ENCODE results near the gene CD1E. TPM values are rescaled to one million over a fixed set of nuclear protein-coding genes. Genes with fewer than 3 reads are reported as not detected.

CD1E gene
- polyA plus RNA-seq, 1 of the 3 experiments (the other 2 are of a cell fraction) = not detected

- Histone ChIP-seq H3K4me3 (ENCODE audit: low read depth in 2 of 2, low read length in 1 of 2) (no peak overlapping the region), H2AFZ (ENCODE audit: low read depth) (no peak overlapping the region), H3K27me3 (ENCODE audit: insufficient read depth) (no peaks in the 10 kb centered on the region), H3K79me2 (ENCODE audit: insufficient read depth) (no peaks in the 10 kb centered on the region), H3F3A (replicated peaks; ENCODE audit: insufficient read depth) (no peaks in the 10 kb centered on the region), H3K4me1 (ENCODE audit: control insufficient read depth in 1 of 2, insufficient read depth in 2 of 2, low read depth in 1 of 2, low read length in 1 of 2) (no peaks in the 10 kb centered on the region), H3K9ac (no peak overlapping the region), H3K27ac (ENCODE audit: low read depth in 2 of 2, low read length in 1 of 2) (no peak overlapping the region), H3K9me3 (no peaks in the 10 kb centered on the region), H3K9me2 (no peaks in the 10 kb centered on the region), H3K4me2 (no peak overlapping the region), H3K36me3 (replicated peaks in 1 of 2; ENCODE audit: control insufficient read depth in 1 of 2, insufficient read depth in 2 of 2, low read length in 1 of 2) (no peaks in the 10 kb centered on the region), H4K20me1 (ENCODE audit: insufficient read depth) (no peaks in the 10 kb centered on the region)
- DNase-seq = no peak
- TF ChIP-seq SIN3A (IDR thresholded peaks at IDR 0.05; ENCODE audit: borderline replicate concordance, low read depth, low read length) = no peak
- TF ChIP-seq SMC3 (IDR thresholded peaks at IDR 0.05; ENCODE audit: low read depth, low read length) = no peak
- TF ChIP-seq GABPA (IDR thresholded peaks at IDR 0.05; ENCODE audit: low read depth) = no peak
- no peak for TF ChIP-seq NRF1 (IDR thresholded peaks at IDR 0.05; ENCODE audit: low read depth, low read length)
- TF ChIP-seq GATA2 (CRISPR knock-in tag; IDR thresholded peaks at IDR 0.05) = no peak
- no peak for TF ChIP-seq RXRA (IDR thresholded peaks at IDR 0.05; ENCODE audit: borderline replicate concordance, low read depth)
- TF ChIP-seq, protein P1, sequence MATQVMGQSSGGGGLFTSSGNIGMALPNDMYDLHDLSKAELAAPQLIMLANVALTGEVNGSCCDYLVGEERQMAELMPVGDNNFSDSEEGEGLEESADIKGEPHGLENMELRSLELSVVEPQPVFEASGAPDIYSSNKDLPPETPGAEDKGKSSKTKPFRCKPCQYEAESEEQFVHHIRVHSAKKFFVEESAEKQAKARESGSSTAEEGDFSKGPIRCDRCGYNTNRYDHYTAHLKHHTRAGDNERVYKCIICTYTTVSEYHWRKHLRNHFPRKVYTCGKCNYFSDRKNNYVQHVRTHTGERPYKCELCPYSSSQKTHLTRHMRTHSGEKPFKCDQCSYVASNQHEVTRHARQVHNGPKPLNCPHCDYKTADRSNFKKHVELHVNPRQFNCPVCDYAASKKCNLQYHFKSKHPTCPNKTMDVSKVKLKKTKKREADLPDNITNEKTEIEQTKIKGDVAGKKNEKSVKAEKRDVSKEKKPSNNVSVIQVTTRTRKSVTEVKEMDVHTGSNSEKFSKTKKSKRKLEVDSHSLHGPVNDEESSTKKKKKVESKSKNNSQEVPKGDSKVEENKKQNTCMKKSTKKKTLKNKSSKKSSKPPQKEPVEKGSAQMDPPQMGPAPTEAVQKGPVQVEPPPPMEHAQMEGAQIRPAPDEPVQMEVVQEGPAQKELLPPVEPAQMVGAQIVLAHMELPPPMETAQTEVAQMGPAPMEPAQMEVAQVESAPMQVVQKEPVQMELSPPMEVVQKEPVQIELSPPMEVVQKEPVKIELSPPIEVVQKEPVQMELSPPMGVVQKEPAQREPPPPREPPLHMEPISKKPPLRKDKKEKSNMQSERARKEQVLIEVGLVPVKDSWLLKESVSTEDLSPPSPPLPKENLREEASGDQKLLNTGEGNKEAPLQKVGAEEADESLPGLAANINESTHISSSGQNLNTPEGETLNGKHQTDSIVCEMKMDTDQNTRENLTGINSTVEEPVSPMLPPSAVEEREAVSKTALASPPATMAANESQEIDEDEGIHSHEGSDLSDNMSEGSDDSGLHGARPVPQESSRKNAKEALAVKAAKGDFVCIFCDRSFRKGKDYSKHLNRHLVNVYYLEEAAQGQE (IDR thresholded peaks at IDR 0.05; ENCODE audit: low read depth, low read length) = no peak
- no peak for TF ChIP-seq ELF1 (IDR thresholded peaks at IDR 0.05)
- no peak for TF ChIP-seq FOXJ3 (CRISPR knock-in tag; IDR thresholded peaks at IDR 0.05)
- no peak for TF ChIP-seq FOSL2 (IDR thresholded peaks at IDR 0.05; ENCODE audit: borderline replicate concordance, low read depth)
- CTCF ChIA-PET = no interaction called here
- POLR2A ChIA-PET = no interaction called here
- 0% methylated on average over 1 of the region's 1 CpG for WGBS (ENCODE audit: low lambda C conversion rate)
Observed at GRCh38 chr1:158323866-158324265, 29.8 kb upstream of the CD1E start.

DNA sequence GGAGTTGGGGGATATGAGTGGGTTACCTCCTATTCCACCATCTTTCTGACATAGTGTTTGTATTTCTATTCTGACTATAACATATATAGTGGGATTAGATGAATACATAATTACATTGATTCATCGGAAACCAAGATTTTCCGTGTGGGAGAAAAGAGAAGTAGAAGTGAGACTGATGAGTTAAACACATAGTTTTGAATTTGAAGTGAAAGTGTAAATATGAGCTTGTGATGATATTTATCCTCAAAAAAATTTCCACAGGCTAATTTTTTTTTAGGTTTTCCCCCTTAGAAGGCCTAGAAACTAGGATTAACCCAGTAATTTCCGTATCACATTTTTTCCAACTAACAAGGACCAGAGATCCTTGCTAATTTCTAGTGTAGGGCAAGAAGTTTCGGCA lies 29.3 kb upstream of the CD1E start:
- H3K4me3 ChIP-seq (ENCODE audit: low read depth in 2 of 2, low read length in 1 of 2) = no peak overlapping the region
- no peak overlapping the region for H3K27ac ChIP-seq (ENCODE audit: low read depth in 2 of 2, low read length in 1 of 2)
- H3K27me3 ChIP-seq (ENCODE audit: insufficient read depth) = no peaks in the 10 kb centered on the region
- CTCF ChIA-PET = no interaction called here
- no peak for DNase-seq
- H3K4me1 ChIP-seq (ENCODE audit: control insufficient read depth in 1 of 2, insufficient read depth in 2 of 2, low read depth in 1 of 2, low read length in 1 of 2) = no peaks in the 10 kb centered on the region
- no peaks in the 10 kb centered on the region for H3F3A ChIP-seq (replicated peaks; ENCODE audit: insufficient read depth)
- H4K20me1 ChIP-seq (ENCODE audit: insufficient read depth) = no peaks in the 10 kb centered on the region
- TF ChIP-seq RAD21 (IDR thresholded peaks at IDR 0.05; ENCODE audit: low read length) (no peak), CHD2 (IDR thresholded peaks at IDR 0.05; ENCODE audit: low read length, partially characterized antibody) (no peak), EP300 (IDR thresholded peaks at IDR 0.05; ENCODE audit: borderline replicate concordance in 1 of 2, low read depth in 1 of 2, low read length in 1 of 2) (no peak), FOXJ3 (CRISPR knock-in tag; IDR thresholded peaks at IDR 0.05) (no peak), TEAD4 (IDR thresholded peaks at IDR 0.05; ENCODE audit: borderline replicate concordance, insufficient read depth) (no peak), FOXM1 (IDR thresholded peaks at IDR 0.05; ENCODE audit: low read depth) (no peak), SIN3A (IDR thresholded peaks at IDR 0.05; ENCODE audit: borderline replicate concordance, low read depth, low read length) (no peak), MAX (IDR thresholded peaks at IDR 0.05; ENCODE audit: low read depth) (no peak), GABPA (IDR thresholded peaks at IDR 0.05; ENCODE audit: low read depth) (no peak), RCOR1 (IDR thresholded peaks at IDR 0.05; ENCODE audit: low read length) (no peak), ELF1 (IDR thresholded peaks at IDR 0.05) (no peak)
- TF ChIP-seq, protein P2, sequence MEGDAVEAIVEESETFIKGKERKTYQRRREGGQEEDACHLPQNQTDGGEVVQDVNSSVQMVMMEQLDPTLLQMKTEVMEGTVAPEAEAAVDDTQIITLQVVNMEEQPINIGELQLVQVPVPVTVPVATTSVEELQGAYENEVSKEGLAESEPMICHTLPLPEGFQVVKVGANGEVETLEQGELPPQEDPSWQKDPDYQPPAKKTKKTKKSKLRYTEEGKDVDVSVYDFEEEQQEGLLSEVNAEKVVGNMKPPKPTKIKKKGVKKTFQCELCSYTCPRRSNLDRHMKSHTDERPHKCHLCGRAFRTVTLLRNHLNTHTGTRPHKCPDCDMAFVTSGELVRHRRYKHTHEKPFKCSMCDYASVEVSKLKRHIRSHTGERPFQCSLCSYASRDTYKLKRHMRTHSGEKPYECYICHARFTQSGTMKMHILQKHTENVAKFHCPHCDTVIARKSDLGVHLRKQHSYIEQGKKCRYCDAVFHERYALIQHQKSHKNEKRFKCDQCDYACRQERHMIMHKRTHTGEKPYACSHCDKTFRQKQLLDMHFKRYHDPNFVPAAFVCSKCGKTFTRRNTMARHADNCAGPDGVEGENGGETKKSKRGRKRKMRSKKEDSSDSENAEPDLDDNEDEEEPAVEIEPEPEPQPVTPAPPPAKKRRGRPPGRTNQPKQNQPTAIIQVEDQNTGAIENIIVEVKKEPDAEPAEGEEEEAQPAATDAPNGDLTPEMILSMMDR (IDR thresholded peaks at IDR 0.05) = no peak
- TF ChIP-seq, protein P3, sequence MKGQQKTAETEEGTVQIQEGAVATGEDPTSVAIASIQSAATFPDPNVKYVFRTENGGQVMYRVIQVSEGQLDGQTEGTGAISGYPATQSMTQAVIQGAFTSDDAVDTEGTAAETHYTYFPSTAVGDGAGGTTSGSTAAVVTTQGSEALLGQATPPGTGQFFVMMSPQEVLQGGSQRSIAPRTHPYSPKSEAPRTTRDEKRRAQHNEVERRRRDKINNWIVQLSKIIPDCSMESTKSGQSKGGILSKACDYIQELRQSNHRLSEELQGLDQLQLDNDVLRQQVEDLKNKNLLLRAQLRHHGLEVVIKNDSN (IDR thresholded peaks at IDR 0.05; ENCODE audit: borderline replicate concordance, low read depth) = no peak
- H3K36me3 ChIP-seq (replicated peaks in 1 of 2; ENCODE audit: control insufficient read depth in 1 of 2, insufficient read depth in 2 of 2, low read length in 1 of 2) = no peaks in the 10 kb centered on the region
- H3K4me2 ChIP-seq = no peak overlapping the region
- H2AFZ ChIP-seq (ENCODE audit: low read depth) = no peak overlapping the region
- H3K9me2 ChIP-seq = no peaks in the 10 kb centered on the region
- no peaks in the 10 kb centered on the region for H3K9me3 ChIP-seq
- 5% methylated on average over 4 of the region's 4 CpGs for WGBS (ENCODE audit: low lambda C conversion rate)
- no peak overlapping the region for H3K9ac ChIP-seq
- POLR2A ChIA-PET = no interaction called here
- H3K79me2 ChIP-seq (ENCODE audit: insufficient read depth) = no peaks in the 10 kb centered on the region
